Uterus (tissue), 4 donors: ENCODE measurements around the gene ADAMTS1. TPM values are rescaled to one million over a fixed set of nuclear protein-coding genes. Genes with fewer than 3 reads are reported as not detected.

ENCODE experiments used
- DNase-seq, 2 donors: peaks; one replicate each; pipeline ENCODE4 v3.0.0-alpha.2; 2019 to 2020
- H3K27ac ChIP-seq, 2 donors: fragments of 200-600 bp; sonication (generic); 1 replicate in 1 of 2; 2 replicates in 1 of 2; pipeline ENCODE4 v1.5.1; 2016 to 2018
- H3K27me3 ChIP-seq, 2 donors: fragments of 200-600 bp; sonication (generic); one replicate each; pipeline ENCODE4 v1.5.1; 2018 to 2019; ENCODE audit warnings: control low read depth in 1 of 2
- H3K36me3 ChIP-seq, 2 donors: fragments of 200-600 bp; sonication (generic); one replicate each; pipeline ENCODE4 v1.5.1; 2019; ENCODE audit warnings: control low read depth in 1 of 2
- H3K4me1 ChIP-seq, 2 donors: fragments of 200-600 bp; sonication (generic); one replicate each; pipeline ENCODE4 v1.5.1; 2018 to 2019; ENCODE audit warnings: control low read depth in 1 of 2
- H3K4me3 ChIP-seq, 2 donors: fragments of 200-600 bp; sonication (generic); 1 replicate in 1 of 2; 2 replicates in 1 of 2; pipeline ENCODE4 v1.5.1; 2018 to 2019; ENCODE audit warnings: mild to moderate bottlenecking in 1 of 2
- H3K9me3 ChIP-seq, 2 donors: fragments of 200-600 bp; sonication (generic); one replicate each; pipeline ENCODE4 v1.5.1; 2019; ENCODE audit warnings: control low read depth in 1 of 2
- CTCF ChIP-seq, 4 experiments: fragments of 200-600 bp in 2 of 4; fragments of 450-650 bp in 2 of 4; sonication (generic) in 2 of 4; IDR thresholded peaks; one replicate each; pipeline ENCODE4 v1.5.1; 2016 to 2019; ENCODE audit warnings: antibody characterized with exemption in 4 of 4, mild to moderate bottlenecking in 2 of 4, moderate library complexity in 1 of 4
- POLR2A ChIP-seq, 2 donors: fragments of 450-650 bp; IDR thresholded peaks; one replicate each; pipeline ENCODE4 v1.6.1; 2016; ENCODE audit warnings: antibody characterized with exemption in 2 of 2, mild to moderate bottlenecking in 1 of 2, moderate library complexity in 1 of 2
- intact Hi-C: fragments of 100-400 bp; cut with DNase I; formaldehyde crosslinking; loops from one replicate; pipeline ENCODE4 v1.15.1; 2023; ENCODE audit warnings: low total_unique reads
- total RNA-seq, 4 donors: library from RNA; depleted of rRNA in 3 of 4; stranded (reverse); fragments of >200 nt in 3 of 4; gene quantifications; one replicate each; pipeline versions ENCODE4 v1.1.0 to v1.2.4, GENCODE V29; 2014 to 2023
- donor health status: DM: yes; HTN: yes; CAD: no.

Gene ADAMTS1
- total RNA-seq, 4 donors from 2014 or later, result 96.8 to 210 (median 164) TPM

DNA sequence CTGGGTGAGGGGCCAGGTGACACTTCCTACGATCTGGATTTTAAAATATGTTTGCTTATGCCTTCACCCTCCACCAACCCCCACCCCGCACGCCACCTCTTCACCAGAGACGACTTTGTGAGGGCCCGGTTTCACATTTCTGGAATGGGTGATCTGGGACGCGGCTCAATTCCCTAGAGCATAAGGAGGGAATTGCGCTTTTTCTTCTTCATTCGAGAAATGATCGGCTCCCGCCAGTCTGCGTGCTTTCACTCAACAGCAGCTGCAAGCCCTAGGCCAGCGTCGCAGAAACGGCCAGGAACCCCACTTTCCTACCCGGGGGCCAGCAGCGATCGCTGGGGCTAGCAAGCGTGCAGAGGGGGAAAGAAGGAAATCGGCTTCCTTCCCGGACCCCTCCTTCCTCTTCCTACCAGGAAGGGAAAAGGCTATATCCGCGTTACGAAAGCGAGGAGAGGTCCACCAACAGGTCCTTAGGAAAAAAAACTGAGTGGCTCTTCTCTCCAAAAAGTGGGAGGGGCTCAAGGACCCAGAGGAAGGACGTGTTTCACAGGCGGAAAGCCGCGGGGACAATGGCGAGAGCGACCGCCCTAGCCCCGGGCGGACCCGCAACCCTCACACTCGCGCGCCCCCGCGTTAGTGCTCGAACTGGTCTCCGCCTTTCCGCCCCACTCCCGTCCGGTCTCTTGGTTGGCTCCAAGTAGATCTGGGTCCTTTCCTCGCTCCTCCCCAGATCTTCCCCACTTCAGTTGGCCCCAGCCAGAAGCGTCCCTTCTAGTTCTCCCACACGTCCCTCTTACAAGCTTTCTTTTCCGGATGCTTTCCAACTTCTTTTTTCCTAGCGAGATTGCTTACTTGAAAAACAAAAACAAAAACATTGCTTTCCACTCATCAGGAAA is 1.1 kb upstream of the ADAMTS1 start:
- peak in 2 of 4 experiments; percentile 26 to 34 for TF ChIP-seq CTCF (IDR thresholded peaks at IDR 0.05)
- TF ChIP-seq POLR2A (IDR thresholded peaks at IDR 0.05), result peak; percentile 83 to 92

DNA sequence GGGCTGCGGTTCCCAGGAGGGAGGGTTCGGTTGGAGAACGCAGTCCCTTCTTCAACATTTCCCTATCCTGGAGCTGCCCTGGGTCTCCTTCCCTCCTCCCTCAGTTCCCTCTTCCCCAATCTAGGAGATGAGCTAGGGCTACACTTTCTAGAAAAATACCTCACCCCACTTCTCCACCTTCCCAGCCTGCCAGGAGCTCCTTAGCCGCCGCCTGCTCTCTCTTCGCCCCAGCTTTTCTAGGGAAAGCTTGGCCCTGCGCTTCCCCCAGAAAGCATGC is 488 bp upstream of the ADAMTS1 start:
- DNase-seq, result no peak
- Histone ChIP-seq H3K27me3 (no peaks in the 10 kb centered on the region), H3K4me3 (peak overlapping the region; percentile 69 to 89), H3K4me1 (no peaks in the 10 kb centered on the region), H3K36me3 (no peaks in the 10 kb centered on the region), H3K27ac (peak overlapping the region; percentile 99), H3K9me3 (no peaks in the 10 kb centered on the region)
- TF ChIP-seq CTCF (IDR thresholded peaks at IDR 0.05) (no peak), POLR2A (IDR thresholded peaks at IDR 0.05) (no peak)
- intact Hi-C loops, result loop anchor here (10.0 kb wide), 1 partner anchor 1899 kb away; no protein-coding TSS in a partner anchor

More for the DNA sequence above, 1.1 kb upstream of the ADAMTS1 start:
- H3K27me3 ChIP-seq, result no peaks in the 10 kb centered on the region
- no peaks in the 10 kb centered on the region for H3K4me1 ChIP-seq
- intact Hi-C loops, result loop anchor here (10.0 kb wide), 1 partner anchor 1899 kb away; no protein-coding TSS in a partner anchor
- H3K4me3 ChIP-seq, result peak overlapping the region; percentile 69 to 89
- H3K27ac ChIP-seq, result peak overlapping the region; percentile 99
- no peaks in the 10 kb centered on the region for H3K36me3 ChIP-seq
- peak; percentile 91 to 92 for DNase-seq
- no peaks in the 10 kb centered on the region for H3K9me3 ChIP-seq

GRCh38 chr21:26844258-26845065 is 747 bp downstream of the ADAMTS1 start:
- intact Hi-C loops, result loop anchor here (10.0 kb wide), 1 partner anchor 1900 kb away; no protein-coding TSS in a partner anchor
- TF ChIP-seq CTCF (IDR thresholded peaks at IDR 0.05), result peak in 2 of 4 experiments; percentile 15 to 23
- no peak for TF ChIP-seq POLR2A (IDR thresholded peaks at IDR 0.05)
- Histone ChIP-seq H3K9me3 (no peaks in the 10 kb centered on the region), H3K36me3 (no peaks in the 10 kb centered on the region), H3K27ac (peak overlapping the region; percentile 99), H3K27me3 (no peaks in the 10 kb centered on the region), H3K4me1 (peaks cover 4 to 5% of the 10 kb centered on the region in 2 donors), H3K4me3 (peak overlapping the region; percentile 69 to 89)
- peak; percentile 61 to 65 for DNase-seq

DNA sequence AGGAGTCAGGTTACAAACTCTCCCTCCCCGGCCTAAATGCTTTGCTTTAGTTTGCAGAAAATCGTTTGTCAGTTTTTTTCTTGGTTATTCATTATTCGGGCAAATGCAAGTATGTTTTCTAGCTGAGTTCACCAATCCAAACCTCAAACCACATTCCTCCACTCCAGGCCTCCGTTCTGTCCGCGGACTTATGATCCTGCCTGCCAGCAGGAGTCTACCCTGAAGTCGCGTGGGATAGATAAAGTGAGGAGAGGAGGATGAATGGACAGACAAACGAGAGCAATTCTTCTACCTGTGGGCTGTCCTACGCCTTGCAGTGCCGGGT is 1.3 kb downstream of the ADAMTS1 start:
- H3K27me3 ChIP-seq, result no peaks in the 10 kb centered on the region
- no peak for TF ChIP-seq CTCF (IDR thresholded peaks at IDR 0.05)
- TF ChIP-seq POLR2A (IDR thresholded peaks at IDR 0.05), result no peak
- DNase-seq, result peak in 1 of 2 donors; percentile 31
- no peaks in the 10 kb centered on the region for H3K36me3 ChIP-seq
- peaks cover 4 to 5% of the 10 kb centered on the region in 2 donors for H3K4me1 ChIP-seq
- H3K9me3 ChIP-seq, result no peaks in the 10 kb centered on the region
- peak overlapping the region; percentile 69 to 89 for H3K4me3 ChIP-seq
- H3K27ac ChIP-seq, result peak overlapping the region; percentile 99
- intact Hi-C loops, result loop anchor here (10.0 kb wide), 1 partner anchor 1901 kb away; no protein-coding TSS in a partner anchor
